22Rv1 (cell line): ENCODE measurements around the gene DPP6.

Source experiments
- CTCF ChIP-seq: fragments of 450-650 bp; IDR thresholded peaks from 2 replicates; pipeline ENCODE4 v1.5.1; 2017; ENCODE audit warnings: mild to moderate bottlenecking
- ZFX ChIP-seq: fragments of 450-650 bp; IDR thresholded peaks from 2 replicates; pipeline ENCODE4 v1.6.1; 2017; ENCODE audit warnings: antibody characterized with exemption, borderline replicate concordance

- TF ChIP-seq CTCF (no peak), ZFX (no peak)
Observed at GRCh38 chr7:154872811-154873499, 820.8 kb downstream of the DPP6 start.
